ENCODE results near the gene DPP6.

DPP6 gene

DNA sequence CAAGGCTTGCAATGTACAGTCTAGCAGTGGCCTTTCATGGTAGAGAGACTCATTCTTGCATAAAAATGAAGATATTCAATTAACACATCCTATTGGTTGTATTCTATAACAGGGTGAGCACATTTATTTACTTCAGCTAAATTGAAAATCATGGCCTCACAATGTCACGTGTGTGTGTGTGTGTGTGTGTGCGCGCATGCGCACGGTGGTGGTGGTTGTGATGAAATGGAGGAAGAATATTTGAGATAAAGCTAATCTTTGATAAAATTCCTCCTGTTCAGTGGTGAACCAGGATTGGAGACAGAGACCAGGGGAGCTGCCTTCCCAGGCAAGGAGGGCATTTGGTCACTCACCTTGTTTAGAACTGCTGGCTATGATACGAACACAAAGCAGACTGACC is 199.8 kb downstream of the DPP6 start:
- no peak for DNase-seq

DNA sequence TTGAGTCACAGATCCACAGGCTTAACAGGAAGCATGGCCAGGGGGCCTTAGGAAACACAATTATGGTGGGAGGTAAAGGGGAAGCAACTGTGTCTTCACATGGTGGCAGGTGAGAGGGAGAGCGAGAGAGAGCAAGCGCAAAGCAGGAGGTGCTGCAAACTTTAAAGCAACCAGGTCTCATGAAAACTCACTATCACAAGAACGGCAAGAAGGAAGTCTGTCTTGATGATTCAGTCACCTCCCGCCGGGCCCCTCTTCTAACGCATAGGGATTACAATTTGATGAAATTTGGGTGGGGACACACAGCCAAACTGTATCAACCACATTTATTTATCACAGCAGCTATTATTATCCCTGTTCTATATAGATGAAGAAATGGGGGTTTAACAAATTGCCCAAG is 201.6 kb downstream of the DPP6 start:
- DNase-seq: no peak

DNA sequence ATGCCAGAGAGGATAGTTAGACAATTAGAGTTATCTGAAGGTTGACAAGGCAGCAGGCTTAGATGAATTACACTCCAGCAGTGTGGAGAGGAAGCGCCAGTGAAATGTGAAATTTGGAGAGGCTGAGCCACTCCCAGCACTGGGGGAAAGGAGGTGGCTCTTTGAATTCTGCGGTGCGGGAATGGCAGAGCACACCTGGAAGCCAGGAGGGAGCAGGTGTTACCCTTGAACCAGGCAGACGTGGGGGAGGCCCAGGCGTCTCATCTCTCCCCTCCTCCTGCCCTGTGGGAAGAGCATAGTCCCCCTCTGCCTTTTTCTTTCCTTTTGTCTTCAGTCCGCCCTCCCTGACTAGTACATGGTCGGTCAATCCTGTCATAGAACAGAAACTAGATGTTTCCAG is 203.1 kb downstream of the DPP6 start:
- DNase-seq: no peak

DNA sequence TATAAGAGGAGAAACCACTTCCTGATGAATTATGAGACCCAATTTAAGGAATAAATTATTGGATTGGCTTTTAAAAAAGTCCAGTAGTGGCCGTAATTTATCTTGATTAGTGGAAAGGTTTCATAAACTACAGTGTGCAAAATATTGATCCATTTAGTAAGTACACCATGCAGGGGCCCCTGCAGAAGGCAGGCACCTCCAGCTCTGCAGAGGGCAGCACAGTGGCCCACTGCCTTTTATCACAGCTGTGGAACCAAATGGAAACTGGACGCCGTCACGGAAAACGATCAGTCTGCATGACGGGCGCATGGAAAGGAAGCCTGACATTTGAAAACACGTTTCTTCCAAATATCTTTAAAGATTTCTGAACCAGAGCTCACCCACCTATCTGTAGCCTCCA is 204.0 kb downstream of the DPP6 start:
- DNase-seq: no peak

DNA sequence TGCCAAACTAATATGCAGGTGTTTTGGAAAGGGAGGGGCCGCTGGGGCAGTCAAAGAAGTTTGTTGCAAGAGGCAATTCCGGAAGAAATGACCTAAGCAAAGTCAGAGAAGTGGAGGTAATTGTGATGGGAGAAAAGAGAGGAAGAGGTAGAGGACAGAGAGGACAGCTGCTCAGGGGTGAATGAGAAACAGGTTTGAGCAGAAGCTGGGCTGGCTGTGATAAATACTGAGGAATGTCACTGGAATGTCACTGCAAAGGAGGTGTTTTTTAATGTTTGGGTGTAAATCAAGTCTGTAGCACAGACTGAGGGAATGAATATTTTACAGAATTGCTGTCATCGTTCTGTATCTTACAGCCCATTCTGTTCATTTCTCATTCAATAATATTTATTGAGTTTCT is 207.2 kb downstream of the DPP6 start:
- DNase-seq: no peak

DNA sequence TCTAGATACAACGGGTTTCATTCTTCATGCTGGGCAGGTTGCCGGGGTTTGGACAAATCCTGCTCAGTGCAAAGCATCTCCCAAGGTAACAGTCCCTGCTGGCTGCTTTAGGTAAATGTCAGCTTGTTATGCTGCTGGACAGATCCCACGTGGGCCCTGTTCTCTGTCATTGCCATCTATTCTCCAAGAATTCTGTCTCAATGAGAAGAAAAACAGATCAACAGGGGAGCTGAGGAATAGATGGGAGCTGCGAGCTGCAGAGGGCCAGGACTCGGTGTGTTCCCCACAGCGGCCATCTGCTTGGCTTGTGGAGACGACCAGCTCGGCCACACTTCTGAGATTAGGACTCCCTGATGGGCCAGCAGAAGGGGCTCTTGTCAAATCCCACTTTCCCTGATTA is 235.2 kb downstream of the DPP6 start:
- DNase-seq: no peak

DNA sequence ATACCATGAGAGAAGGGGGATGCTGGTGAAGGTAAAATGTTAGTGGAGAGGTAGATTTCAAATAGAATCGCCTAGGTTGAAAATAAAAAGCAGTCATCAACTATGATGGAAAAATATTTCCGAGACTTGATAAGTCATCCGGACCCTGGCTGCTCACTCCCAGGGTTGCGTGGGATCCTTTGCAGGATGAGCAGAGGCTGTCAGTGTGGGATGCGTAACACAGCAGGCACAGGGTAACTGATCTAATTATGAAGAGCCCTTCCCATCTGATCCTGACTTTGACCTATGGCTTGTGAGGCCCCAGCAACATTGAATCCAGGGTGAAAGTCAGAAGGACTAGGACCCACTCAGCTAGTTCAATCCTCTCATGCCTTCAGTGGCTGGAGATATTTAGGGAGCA is 236.9 kb downstream of the DPP6 start:
- no peak for DNase-seq

DNA sequence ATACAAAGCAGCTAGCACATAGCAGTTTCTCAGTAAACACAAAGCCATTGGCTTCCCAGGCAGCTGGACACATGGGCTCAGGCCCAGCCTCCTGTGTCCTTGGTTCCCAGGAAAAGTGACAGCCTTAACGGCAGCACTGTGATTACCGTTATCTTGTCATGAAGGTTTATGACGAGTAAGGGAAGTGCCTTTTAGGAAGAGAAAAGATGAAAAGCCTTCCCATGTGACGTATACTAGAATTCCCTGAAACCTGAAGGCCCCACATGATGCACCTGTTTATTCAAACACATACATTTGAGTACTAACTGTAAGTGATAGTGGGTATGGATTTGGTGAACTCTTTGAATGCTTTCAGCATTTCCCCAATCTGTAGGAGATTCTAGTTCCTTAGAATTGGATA is 244.2 kb downstream of the DPP6 start:
- DNase-seq: no peak

DNA sequence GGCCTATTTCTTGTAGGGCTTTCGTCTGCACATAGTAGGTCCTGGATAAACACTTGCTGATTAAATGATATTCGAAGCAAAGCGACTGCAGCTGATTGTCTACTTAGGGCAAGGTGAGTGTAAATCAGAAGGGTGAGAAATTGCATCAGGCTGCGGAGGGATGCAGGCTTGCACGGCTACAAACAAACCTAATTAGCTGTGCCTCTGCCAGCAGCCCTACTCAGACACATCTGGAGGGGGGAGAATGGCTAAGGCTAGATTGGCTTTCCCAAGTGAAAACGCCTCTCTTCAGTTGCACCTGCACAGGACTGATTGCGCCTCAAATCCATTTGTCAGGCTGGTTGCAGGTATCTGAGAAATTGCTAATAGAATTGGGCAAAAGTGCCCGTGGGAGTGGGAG is 247.5 kb downstream of the DPP6 start:
- no peak for DNase-seq

DNA sequence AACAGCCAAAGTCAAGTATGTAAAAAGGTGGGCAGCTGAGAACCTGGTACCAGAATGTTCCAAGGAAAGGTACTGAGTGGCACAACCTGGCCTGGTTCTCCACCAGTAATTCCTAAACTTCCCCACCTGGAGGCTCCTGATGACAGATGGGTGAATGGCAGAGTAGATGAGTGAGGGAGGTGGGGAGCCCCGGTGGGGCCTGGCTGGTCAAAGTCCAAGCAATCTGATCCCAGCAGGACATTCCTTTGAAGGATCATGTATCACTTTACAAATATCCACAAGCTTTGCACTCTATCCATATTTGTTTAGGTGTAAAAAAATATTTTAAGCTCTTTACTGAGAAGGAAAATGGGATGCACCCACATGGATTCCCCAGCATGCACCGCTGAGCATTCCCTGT is 250.2 kb downstream of the DPP6 start:
- DNase-seq: no peak

DNA sequence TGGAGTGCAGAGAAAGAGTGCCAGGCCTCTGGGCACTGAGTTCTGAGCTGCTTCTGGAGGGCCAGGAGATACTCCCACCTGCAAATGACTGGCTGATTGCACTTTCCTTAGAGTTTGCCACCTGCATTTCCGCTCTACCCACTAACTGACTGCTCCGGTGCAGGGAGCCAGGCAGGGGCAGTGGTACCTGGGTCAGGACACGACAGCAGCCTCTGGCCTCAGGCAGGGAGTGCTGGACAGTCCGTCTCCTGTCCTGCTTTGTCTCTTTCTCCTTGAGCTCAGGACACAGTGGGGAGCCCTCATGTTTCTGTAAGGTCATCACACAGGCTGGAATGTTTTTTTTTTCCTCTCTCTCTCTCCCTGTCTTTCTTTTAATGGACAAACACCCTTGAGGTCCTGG is 252.0 kb downstream of the DPP6 start:
- no peak for DNase-seq

DNA sequence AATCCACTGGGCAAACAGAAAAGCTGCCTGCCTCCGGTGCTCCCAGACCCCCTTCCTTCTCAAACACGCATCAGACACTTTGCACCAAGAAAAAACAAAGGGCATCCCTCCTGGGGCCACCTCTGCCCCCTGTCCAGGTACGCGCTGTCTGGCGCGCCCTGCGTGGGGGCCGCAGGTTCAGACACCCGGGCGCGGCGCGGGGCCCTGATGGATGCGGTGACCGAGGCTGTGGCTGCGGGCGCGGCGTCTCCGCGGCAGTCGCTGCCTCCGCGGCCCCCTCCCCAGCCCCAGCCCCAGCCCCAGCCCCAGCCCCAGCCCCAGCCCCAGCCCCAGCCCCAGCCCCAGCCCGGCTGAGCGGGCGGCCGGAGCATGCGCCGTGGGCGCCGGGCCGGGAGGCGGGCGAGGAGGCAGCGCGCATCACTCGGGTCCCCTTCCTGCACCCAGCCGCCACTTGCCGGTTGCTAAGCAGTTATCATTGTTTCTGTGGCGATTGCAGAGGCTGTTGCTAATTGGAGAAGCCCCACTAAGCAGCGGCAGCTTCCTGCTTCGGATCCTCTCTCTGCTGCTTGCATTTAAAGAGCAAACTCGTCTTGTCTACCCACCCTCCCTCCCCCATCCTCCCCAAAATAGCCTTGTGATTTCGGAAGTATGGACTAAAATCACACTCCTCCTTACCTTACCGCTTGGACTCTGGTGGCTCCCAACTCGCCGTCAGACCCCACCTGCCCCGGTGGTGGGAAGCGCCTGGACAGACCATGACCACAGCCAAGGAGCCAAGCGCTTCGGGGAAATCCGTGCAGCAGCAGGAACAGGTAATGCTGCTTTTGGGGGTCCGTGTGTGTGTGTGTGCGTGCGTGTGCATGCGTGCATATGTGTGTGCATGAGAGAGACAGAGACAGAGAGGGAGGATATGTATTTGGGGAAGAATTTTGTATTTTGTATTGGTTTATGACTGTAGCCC is 252.8 kb downstream of the DPP6 start:
- DNase-seq: no peak

DNA sequence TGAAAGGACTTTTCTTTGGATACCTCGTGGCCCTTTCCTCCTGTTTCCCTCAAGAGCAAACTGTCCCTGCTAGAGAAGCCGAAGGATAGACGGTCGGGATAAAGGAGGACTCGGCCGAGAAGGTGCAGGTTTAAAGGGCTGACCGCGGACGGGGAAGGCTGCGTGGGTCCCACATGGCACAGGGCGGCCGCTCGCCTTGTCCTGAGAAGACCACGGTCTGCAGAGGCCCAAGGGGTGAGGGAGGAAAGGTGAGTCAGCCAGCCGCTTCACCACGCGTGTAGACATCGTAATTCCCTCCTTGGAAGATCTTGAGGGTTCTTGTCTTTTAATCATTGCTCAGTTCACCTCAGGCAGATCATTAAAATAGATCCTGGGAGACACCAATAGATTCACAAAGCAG is 253.8 kb downstream of the DPP6 start:
- no peak for DNase-seq

DNA sequence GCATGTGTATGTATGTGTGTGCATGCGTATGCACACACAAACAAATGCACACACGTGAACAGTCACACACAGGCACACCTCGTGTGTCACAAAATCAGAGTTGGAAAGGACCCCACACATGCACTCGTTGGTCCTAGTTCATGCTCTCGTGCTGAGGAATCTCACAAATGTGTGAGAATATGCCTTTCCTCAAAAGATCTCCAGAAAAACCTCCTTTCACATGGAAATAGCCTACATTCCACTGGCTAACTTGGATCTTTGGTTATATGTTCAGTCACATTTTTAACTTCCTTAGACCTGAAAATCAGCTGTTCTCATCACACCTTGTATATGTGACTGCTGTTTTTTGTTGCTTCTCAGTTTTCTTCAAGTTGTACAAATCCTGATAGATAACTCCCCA is 256.7 kb downstream of the DPP6 start:
- no peak for DNase-seq

DNA sequence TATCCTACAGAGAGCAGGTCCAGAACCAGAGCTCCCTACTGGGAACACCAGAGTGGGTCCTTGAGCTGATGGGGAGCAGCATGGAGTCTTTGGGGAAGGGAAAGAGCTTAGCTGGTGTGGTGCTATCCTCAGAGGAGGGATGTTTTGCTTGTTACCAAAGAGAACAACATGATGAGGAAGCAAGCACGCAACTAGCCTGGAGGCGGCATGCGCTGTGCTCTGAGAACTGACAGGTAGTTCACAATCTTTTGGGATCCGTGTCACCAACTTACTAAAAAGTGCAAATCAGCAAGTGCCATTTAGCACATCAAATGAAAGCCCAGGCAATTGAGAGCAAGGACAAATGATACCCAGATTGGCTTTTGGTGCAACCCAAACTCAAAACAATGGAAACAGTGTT is 257.9 kb downstream of the DPP6 start:
- DNase-seq: no peak

DNA sequence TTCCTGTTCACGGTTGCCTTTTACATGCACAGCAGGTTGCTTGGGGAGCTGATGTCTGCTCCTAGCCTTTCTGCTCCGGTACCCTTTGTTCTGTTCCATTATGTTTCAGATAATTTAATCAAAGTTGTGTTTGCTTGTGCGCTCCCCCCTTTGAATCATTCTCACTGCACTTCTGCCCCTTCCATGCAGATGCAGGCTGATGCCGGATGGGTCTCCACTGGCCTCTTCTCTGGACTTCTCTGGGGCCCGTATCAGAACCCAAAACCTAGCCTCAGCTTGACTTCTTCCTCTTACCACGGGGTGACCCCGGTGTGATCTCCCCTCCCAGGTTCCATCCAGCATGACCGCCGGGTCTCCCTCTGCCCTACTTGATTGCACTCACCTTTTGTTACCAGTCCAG is 272.0 kb downstream of the DPP6 start:
- DNase-seq: no peak

DNA sequence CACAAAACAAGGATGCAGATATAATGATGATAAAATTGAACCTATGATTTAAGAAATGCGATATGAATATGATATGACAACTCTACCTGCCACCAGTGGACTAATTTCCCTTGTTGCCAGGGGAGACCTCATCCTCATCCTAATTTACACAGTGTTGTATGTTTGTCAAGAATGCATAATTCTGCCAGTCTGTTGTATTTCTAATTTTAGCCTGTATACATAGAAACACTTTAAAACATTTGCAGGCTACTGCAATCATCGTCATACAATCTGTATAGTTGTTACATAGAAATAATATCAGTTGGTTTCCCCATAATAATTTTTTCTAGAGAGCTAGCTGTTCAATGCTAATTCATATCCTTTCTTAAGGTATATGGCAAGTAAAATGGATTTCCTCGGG is 274.2 kb downstream of the DPP6 start:
- DNase-seq: no peak

DNA sequence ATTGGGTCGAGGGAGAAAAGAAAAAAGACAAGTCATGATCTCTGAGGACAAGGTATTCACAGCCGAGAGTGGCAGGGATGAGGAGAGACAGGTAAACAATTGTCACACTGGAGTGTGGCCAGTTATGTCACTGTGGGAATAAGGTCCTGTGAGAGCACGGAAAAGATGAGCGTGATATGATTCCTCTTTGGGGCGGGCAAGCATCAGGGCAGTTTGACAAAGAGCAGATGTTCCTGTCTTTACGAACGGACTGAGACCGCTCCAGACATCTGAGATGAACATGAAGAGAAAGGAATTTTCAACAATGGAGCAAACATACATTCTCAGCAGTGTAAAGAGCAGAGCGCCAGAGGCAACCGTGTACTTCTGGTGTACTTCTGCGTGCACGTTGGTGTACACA is 278.1 kb downstream of the DPP6 start:
- DNase-seq: no peak

DNA sequence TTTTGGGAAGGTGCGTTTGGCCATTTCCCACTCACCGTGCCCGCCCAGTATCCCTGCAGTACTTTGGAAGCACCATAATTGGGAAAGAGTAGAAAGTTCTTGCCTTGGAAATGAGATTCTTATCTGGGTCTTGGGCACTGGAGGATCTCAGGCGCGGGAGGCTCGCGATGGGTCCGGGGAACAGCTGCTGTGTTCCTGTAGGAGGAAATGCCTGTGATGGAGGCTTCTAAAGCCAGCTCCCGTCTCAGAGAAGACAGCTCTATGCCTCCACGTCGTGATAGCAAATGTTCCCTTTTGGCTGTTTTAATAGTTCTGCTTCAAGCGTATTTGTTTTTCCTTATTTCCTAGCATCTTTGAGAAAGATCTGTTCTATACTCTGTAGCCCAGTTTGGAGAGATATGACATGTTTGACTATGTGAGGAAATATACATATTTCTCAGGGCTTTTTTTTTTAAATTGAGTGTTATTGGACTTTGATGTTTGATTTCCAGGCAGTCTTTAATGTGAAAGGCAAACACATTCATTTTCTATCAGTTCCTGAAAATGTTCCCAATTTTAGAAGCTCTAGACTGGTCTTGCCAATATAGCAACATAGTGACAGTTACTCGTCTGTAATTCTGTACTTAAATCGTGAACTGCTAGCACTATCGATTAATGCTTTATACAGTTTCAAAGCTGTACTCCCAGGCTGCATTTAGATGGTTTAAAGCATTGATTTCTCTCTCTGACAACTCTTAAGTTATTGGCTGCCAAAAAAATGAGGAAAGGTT is 280.8 kb downstream of the DPP6 start:
- DNase-seq: no peak

DNA sequence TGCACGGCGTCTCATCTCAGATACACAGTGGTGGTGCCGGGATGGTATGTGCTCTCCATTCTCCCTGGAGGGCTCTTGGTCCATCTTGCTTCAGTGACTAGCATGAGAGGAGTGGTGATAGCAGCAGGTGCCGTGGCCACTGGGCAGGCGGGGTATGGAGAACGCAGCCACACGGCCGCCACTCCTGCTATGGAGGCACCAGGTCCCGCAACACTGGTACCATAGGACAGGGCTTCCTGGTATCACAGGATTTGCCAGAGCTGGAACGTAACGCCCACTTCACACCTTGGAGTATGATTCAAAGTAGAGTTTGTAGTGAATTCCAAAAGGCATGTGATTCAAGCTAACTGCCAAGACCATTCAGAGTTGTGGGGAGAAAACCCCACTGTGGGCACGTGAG is 284.1 kb downstream of the DPP6 start:
- no peak for DNase-seq

DNA sequence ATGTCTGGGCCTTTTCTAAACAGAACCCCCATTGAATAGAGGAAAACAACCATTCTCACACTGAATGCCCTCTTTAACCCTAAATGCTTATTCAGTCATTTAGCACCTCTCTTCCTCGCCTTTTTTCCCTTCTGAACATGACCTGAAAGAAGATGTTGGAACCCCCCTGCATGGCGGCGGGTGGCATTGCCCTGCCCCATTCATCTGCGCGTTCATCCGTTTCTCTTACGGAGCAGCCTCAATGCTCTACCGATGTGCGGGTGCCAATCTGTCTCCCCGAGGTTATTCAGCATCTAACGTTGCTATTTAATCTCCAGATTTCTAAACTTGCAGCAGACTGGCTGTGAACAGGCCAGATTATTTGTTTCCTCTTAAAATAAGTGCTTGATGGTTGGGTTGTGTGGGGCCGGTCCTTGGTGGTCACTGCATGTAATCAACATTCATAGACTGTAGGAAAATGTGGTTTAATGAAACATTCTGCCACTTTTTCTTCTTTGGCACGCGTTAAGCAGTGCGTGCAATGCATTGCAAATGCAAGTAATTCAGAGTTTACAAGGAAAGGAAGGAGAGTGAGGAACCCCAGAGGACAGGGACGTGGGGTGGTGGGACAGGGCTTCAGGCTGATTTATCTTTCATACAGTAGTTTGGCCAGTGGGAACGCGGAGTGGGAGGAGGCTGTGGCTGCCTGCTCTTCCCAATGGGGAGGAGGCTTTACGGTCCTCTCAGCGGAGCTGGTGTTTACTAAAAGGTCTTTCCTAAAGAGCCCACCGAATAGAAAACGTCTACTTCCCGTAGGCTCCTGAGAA is 286.7 kb downstream of the DPP6 start:
- DNase-seq: no peak

DNA sequence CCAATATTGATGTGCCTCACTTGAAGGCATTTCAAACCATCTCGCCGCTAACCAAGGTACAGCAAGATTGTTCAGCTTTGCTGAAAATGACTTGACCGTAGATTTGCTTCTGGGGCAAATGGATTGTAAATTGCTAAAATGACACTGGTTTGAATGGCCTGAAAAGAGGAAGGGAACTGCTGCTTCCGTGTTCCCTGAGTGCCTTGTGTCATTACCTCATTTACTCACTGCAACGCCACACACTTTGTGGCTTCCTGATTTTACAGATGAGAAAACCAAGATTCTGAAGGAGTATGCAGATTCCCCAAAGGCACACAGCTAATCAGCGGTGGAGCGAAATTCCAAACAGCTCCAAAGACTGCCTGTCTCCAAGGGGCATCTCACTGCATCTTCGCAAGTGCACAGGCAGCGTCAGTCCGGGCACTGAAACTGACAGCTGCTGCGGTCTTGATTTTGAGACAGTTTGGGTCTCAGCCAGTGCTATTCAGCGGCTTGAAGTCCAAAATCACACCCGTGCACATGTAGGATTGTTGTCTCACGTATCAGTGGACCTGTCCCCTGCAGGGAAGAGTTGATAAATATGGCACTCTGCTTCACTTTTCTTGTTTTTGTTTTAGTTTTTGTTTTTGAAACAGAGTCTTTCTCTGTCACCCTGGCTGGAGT is 290.9 kb downstream of the DPP6 start:
- DNase-seq: no peak
